Stimulated activated CD4-positive, alpha-beta T cell treated with anti-CD3 and anti-CD28 coated beads, Interleukin-2, amount 100 ng/mL, for 24 hours (primary cell): ENCODE measurements around the gene B2M.
"Not testable (repeated sequence)": the region's sequence is repeated elsewhere in the genome, so short reads cannot be mapped to it uniquely, and the experiment has no call there.

ENCODE experiments used
- DNase-seq, 2 donors: peaks; one replicate each; pipeline ENCODE4 v3.0.0-alpha.2; 2020

Gene B2M

GRCh38 chr15:44700676-44701075 lies 10.6 kb upstream of the B2M start:
- not testable (repeated sequence) for DNase-seq

GRCh38 chr15:44705986-44706385 lies 5.3 kb upstream of the B2M start:
- DNase-seq = no peak

GRCh38 chr15:44706401-44706800 lies 4.9 kb upstream of the B2M start:
- DNase-seq = no peak

- DNase-seq = no peak
These were observed 4.2 kb upstream of the B2M start for GRCh38 chr15:44706946-44707636.

GRCh38 chr15:44710236-44711095 lies 851 bp upstream of the B2M start:
- peak in 1 of 2 donors; percentile 43 for DNase-seq

- DNase-seq = peak; percentile 63 to 68
These were observed 527 bp downstream of the B2M start for GRCh38 chr15:44711743-44712345.

- peak; percentile 67 to 71 for DNase-seq
These were observed 1.2 kb downstream of the B2M start for GRCh38 chr15:44712346-44713005.

GRCh38 chr15:44713006-44713966 lies 2.0 kb downstream of the B2M start:
- no peak for DNase-seq

GRCh38 chr15:44715142-44715796 lies 4.0 kb downstream of the B2M start:
- no peak for DNase-seq

- DNase-seq = no peak
These were observed 4.5 kb downstream of the B2M start for GRCh38 chr15:44715797-44716334.

- no peak for DNase-seq
These were observed 5.8 kb downstream of the B2M start for GRCh38 chr15:44716983-44717602.

- peak; percentile 23 to 28 for DNase-seq
These were observed 7.0 kb downstream of the B2M start for GRCh38 chr15:44718180-44718926.

GRCh38 chr15:44718927-44719292 lies 7.6 kb downstream of the B2M start:
- no peak for DNase-seq

- DNase-seq = peak; percentile 63 to 68
These were observed 8.1 kb downstream of the B2M start for GRCh38 chr15:44719293-44719999.

GRCh38 chr15:44720000-44720435 lies 8.7 kb downstream of the B2M start:
- DNase-seq = peak; percentile 33 to 42

- peak; percentile 33 for DNase-seq
These were observed 9.3 kb downstream of the B2M start for GRCh38 chr15:44720460-44721176.

GRCh38 chr15:44722011-44722410 lies 10.7 kb downstream of the B2M start:
- DNase-seq = no peak

- peak in 1 of 2 donors; percentile 41 for DNase-seq
These were observed 14.8 kb downstream of the B2M start for GRCh38 chr15:44726136-44726535.
